GM18873 (cell line): ENCODE data around the gene RAPGEFL1.
"Not testable (repeated sequence)": the region's sequence is repeated elsewhere in the genome, so short reads cannot be mapped to it uniquely, and the experiment has no call there.

ENCODE experiments used
- ATAC-seq: cut with Tn5 transposase; IDR thresholded peaks from one replicate; pipeline ENCODE4 v1.9.1; 2021; ENCODE audit warnings: mild to moderate bottlenecking, moderate library complexity, moderate number of reproducible peaks; ENCODE audit not compliant: unreplicated experiment, low FRiP score

The RAPGEFL1 gene

GRCh38 chr17:40177275-40177874 lies at the start of gene RAPGEFL1:
Gene RAPGEFL1, plus strand, starts transcription at chr17:40177470. Its CDS starts 392 bp downstream, at chr17:40177862.
- ATAC-seq = no peak

- ATAC-seq = no peak
These were observed 47.8 kb upstream of the RAPGEFL1 start for GRCh38 chr17:40129498-40129897.

GRCh38 chr17:40130352-40131042 lies 46.8 kb upstream of the RAPGEFL1 start:
- no peak for ATAC-seq

DNA sequence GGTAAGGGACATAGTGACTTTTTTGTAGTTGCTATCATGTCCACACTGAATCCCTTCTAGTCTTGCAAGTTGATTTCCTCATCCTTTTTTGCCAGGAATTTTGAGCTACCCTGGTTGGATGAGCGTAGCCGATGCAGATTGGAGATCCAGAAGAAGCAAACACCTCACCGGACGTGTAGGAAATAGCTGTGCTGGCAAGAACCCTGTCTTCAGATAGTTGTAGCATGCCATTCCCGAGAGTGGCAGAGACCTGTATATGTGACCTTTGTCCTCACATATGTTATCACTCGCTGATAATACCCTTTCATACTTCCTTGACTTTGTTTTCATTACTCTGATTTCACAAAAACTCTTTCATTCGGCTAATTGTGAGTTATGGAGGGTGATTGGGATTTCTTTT lies 43.1 kb upstream of the RAPGEFL1 start:
- no peak for ATAC-seq

DNA sequence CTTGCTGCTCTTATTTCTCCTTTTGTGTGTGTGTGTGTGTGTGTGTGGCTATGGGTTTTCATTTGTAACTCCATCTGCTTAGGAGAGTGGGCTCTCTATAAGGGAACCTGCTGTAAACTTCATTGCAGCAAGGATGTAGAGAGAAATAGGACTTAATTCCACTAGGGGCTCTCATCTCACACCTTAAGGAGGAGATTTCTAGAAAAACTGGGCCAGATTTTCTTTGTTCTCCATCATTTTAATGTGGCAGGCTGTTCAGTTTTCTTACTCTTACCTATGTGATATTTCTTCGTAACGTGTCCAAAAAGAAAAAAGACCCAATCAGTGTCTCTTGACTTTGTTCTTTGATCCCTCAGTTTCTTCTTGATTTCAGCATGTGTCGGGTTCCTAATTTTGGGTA lies 41.5 kb upstream of the RAPGEFL1 start:
- no peak for ATAC-seq

- peak; percentile 16 for ATAC-seq
These were observed 37.7 kb upstream of the RAPGEFL1 start for GRCh38 chr17:40139566-40140058.

DNA sequence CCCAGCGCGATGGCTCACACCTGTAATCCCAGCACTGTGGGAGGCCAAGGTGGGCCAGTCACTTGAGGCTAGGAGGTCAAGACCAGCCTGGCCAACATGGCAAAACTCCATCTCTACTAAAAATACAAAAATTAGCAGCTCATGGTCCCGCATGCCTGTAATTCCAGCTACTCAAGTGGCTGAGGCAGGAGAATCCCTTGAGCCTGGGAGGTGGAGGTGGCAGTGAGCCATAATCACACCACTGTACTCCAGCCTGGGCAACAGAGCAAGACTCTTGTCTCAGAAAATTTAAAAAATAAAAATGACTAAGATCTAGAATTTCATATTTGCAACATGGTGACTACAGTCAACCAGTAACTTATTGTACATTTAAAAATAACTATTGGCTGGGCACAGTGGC lies 34.1 kb upstream of the RAPGEFL1 start:
- ATAC-seq = not testable (repeated sequence)

GRCh38 chr17:40145476-40145875 lies 31.8 kb upstream of the RAPGEFL1 start:
- no peak for ATAC-seq

DNA sequence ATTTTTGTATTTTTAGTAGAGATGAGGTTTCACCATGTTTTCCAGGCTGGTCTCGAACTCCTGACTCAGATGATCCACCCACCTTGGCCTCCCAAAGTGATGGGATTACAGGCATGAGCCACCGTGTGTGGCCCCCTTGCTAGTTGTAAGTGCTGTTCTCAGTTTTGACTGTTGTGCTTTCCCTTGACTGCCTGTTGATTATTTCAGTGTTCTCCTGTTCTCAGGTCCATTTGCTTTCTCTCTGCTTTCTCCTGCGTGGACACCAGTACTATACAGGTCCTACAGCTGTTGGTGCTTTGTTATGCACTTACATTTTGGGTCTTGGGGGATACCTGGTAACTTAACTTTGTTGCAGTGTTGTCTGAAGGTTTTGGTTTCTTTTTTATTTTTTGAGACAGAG lies 28.7 kb upstream of the RAPGEFL1 start:
- no peak for ATAC-seq

DNA sequence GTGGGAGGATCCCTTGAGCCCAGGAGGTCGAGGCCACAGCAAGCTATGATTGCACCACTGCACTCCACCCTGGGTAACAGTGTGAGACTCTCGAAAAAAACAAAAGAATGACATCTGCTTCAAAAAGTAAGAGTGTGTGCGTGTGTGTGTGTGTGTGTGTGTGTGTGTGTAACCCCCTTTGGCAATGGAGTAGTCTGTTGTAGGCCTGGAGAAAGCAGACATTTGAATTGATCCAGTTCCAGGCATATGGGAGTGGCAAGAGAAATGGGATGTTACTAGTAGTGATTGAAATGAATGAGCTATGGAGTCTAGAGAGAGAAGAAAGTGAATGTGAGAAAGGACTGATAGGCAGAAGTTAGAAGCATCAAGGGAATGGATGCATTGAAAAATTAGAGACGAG lies 27.0 kb upstream of the RAPGEFL1 start:
- ATAC-seq = no peak

DNA sequence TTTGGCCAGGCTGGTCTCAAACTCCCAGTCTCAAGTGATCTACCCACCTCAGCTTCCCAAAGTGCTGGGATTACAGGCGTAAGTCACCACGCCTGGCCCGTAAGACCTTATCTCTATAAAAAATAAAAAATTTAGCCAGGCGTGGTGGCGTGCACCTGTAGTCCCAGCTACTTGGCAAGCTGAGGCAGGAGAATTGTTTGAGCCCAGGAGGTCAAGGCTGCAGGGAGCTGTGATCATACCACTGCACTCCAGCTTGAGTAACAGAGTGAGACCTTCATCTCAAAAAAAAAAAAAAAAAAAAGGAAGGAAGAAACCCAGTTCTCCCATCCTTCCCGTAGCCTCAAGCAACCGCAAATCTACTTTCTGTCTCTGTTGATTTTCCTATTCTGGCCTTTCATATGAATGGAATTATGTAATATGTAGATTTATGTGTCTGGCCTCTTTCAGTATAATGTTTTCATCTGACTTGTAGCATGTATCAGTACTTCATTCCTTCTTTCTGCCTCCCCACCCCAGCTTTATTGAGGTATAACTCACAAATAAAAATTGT lies 25.8 kb upstream of the RAPGEFL1 start:
- no peak for ATAC-seq

DNA sequence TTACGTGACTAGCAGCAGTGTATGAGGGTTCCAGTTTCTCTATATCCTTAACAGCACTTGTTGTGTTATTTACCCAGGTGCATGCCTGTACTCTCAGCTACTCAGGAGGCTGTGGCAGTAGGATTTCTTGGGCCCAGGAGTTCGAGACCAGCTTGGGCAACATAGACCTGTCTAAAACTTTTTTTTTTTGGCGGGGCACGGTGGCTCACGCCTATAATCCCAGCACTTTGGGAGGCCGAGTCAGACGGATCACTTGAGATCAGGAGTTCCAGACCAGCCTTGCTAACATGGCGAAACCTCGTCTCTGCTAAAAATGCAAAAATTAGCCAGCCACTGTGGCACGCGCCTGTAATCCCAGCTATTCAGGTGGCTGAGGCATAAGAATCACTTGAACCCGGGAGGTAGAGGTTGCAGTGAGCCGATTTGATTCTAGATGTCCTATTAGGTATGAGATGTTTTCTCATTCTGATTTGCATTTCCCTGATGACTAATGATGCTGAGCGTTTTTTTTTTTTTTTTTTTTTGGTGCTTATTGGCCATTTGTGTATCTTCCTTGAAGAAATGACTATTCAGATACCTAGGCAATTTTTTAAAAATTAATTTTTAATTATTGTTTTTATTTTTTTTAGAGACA lies 23.6 kb upstream of the RAPGEFL1 start:
- no peak for ATAC-seq

GRCh38 chr17:40157973-40158372 lies 19.3 kb upstream of the RAPGEFL1 start:
- no peak for ATAC-seq

- no peak for ATAC-seq
These were observed 18.7 kb upstream of the RAPGEFL1 start for GRCh38 chr17:40158438-40159013.

GRCh38 chr17:40159456-40159855 lies 17.8 kb upstream of the RAPGEFL1 start:
- ATAC-seq = no peak

DNA sequence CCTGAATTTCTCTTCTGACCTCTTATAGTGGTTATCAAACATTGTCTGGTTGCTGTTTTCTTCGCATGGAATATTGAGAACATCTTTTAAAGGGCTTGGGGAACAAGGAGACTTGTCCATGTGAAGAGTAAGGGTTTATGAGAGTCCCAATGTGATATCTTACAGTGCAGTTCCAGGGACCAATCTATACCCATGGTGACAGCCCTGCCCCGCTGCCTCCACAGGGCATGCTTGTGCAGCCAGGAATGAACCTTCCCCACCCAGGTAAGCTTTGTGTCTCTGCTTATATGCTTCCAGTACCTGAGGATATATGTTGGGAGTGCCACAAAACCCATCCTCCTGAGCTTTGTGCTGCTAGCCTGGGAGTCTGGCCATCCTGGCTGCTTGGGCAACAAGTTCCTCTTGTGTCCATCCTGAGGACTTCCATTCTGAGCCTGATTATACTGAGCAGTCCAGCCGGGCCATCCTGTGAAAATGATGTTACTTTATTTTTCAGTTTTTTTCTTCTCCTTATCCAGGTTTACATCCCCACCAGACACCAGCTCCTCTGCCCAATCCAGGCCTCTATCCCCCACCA lies 9.5 kb upstream of the RAPGEFL1 start:
- no peak for ATAC-seq

DNA sequence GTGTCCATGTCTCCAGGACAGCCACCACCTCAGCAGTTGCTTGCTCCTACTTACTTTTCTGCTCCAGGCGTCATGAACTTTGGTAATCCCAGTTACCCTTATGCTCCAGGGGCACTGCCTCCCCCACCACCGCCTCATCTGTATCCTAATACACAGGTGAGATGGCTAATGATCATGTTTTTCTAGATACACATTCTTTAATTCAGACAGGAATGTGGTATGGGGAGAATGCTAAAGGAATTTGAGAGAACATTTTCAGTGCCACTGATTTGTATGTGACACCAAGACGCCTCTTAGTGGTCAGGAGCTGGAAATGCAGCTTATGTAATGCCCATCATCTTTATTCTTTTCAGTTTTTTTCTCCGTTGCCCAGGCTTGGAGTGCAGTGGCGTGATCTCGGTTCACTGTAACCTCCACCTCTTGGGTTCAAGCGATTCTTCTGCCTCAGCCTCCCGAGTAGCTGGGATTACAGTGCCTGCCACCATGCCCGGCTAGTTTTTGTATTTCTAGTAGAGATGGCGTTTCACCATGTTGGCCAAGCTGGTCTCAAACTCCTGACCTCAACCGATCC lies 8.9 kb upstream of the RAPGEFL1 start:
- ATAC-seq = no peak

DNA sequence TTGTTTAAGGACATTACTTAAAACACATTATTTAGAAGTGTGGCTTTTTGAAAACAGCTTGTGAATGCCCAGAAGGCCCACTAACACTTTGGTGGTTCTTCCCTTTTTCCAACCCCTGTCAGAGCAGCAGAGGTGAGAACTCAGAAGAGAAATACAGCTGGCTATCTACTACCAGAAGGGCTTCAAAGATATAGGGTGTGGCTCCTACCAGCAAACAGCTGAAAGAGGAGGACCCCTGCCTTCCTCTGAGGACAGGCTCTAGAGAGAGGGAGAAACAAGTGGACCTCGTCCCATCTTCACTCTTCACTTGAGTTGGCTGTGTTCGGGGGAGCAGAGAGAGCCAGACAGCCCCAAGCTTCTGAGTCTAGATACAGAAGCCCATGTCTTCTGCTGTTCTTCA lies 6.9 kb upstream of the RAPGEFL1 start:
- no peak for ATAC-seq

DNA sequence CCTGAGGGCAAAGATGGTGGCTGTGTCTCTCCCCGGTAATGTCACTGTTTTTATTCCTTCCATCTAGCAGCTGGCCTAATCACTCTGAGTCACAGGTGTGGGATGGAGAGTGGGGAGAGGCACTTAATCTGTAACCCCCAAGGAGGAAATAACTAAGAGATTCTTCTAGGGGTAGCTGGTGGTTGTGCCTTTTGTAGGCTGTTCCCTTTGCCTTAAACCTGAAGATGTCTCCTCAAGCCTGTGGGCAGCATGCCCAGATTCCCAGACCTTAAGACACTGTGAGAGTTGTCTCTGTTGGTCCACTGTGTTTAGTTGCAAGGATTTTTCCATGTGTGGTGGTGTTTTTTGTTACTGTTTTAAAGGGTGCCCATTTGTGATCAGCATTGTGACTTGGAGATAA lies 5.5 kb upstream of the RAPGEFL1 start:
- ATAC-seq = no peak

- no peak for ATAC-seq
These were observed 4.0 kb upstream of the RAPGEFL1 start for GRCh38 chr17:40173091-40173777.
